TTC549 (cell line): Measurements from ENCODE around the gene EXOC6B.
A peak's percentile ranks its signal among the peaks of the same experiment; 100 is the strongest.
"Not testable (repeated sequence)": the region's sequence is repeated elsewhere in the genome, so short reads cannot be mapped to it uniquely, and the experiment has no call there.

Source experiments
- FAIRE-seq: peaks from 2 replicates; lab custom pipeline; 2012; peaks lifted over from hg19 to GRCh38; lab: Jason Lieb, UNC

Gene EXOC6B

DNA sequence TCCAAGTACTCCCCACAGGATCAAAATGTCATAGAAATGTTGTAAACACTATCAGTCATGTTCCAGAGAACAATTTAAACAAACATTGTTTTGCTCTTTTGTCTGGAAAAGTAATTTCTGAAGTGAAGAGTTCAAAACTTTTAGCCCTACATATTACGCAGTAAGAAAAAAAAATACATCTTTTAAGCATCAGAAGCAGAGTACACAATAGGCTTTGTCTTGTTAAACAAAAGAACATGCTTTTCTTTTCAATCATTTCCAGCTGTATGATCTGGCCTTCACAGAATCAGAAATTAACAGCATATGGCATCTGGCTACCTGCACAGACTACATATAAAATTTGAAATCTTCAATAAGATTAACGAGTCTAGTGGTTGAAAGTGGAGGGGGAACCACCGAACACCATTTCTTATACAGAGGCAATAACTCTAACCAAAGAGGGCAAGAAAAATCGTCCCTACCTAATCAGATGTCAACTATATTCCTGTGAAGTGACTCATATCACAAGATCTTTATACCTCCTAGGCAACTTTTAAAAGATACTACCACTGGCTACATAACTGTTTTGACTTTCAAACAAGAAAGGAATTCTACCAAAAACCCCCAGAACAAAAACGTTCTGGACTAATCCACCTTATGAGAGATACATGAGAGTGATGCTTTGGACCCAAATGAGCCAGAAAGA, 149.3 kb downstream of the EXOC6B start:
- no peak for FAIRE-seq

DNA sequence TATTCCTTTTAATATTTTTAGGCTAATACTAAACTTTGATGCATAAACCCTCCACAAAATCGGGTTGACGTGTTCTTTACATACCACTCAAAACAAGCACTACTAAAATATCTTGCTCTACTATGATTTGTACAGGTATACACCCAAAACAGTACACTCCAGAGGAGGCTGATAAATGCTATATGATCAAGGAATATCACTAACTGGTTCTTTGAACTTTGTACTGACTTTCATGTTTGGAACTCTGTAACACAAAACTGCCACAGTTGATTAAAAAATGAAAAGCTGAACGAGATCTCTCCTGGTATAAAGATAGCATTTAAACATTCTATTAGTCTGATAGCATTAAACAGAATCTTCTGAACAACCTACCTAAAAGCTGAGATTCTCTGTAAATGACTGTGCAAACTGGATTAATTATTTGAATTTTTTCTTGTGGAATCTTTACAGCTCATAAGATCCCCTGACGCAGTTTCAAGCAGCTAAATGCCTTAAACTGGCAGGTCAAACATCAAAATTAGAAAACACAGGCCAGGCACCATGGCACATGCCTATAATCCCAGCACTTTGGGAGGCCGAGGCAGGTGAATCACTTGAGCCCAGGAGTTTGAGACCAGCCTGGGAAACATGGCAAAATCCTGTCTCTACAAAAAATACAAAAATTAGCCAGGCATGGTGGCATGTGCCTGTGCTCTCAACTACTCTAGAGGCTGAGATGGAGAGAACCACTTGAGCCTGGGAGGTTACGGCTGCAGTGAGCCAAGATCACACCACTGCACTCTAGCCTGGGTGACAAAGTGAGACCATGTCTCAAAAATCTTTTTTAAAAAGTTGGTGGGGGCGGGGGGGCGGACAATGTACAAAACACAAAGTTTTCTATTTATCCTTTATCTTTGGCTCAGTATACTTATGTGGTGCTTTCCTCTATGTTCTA, 150.6 kb downstream of the EXOC6B start:
- FAIRE-seq: no peak

DNA sequence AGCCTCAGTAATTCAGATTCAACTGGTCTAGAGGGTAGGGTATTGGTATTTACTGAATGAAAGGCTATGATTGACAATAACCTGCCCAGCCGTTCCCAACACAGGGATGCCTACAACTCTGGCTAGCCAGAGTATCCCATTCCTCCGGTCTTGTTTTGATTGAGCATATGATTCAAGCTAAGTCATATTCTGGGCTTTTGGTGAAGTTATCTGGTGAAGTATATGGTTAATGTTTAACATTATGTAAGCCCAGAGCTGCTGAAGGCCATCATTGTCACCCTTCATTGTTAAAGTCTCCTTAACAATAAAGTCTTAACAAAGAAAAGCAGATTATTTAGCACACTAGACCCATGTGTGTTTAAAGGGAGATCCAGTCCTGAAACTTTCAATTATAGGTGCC, 152.6 kb downstream of the EXOC6B start:
- no peak for FAIRE-seq

GRCh38 chr2:72669121-72669520, 156.7 kb downstream of the EXOC6B start:
- FAIRE-seq: no peak

DNA sequence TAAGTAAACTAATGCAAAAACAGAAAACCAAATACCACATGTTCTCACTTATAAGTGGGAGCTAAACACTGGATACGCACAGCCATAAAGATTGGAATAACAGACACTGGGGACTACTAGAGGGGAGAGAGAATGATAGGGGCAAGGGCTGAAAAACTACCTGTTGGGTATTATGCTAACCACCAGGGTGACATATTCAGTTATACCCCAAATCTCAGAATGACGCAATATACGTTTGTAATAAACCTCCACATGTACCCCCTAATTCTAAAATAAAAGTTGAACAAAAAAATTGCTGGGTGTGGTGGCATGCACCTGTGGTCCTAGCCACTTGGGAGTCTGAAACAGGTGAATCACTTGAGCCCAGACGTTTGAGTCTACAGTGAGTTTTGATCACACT, 157.2 kb downstream of the EXOC6B start:
- no peak for FAIRE-seq

- FAIRE-seq: no peak
These were observed 160.4 kb downstream of the EXOC6B start for GRCh38 chr2:72665448-72665847.

DNA sequence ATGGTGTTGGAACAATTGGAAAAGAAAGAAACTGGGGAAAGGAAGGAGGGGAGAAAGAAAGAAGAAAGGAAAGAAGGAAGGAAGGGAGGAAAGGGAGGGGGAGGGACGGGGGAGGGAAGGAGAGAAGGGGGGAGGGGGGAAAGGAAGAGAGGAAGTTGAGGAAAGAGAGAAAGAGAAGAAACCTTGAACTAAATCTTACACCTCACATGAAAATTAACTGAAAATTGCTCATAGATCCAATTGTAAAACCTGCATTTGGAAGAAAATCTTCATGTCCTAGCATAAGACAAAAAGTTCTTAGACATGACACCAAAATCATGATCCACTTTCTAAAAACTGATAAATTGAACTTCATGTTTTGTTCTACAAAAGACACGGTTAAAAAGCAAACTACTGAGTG, 163.8 kb downstream of the EXOC6B start:
- no peak for FAIRE-seq

- no peak for FAIRE-seq
These were observed 176.0 kb downstream of the EXOC6B start for GRCh38 chr2:72649810-72650209.

DNA sequence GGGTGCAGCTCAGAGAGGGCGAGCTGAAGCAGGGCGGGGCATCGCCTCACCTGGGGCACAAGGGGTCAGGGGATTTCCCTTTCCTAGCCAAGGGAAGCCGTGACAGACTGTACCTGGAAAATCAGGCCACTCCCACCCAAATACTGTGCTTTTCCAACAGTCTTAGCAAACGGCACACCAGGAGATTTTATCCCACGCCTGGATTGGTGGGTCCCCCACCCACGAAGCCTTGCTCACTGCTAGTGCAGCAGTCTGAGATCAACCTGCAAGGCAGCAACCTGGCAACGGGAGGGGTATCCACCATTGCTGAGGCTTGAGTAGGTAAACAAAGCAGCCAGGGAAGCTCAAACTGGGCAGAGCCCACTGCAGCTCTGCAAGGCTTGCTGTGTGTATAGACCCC, 184.6 kb downstream of the EXOC6B start:
- not testable (repeated sequence) for FAIRE-seq

- no peak for FAIRE-seq
These were observed 187.1 kb downstream of the EXOC6B start for GRCh38 chr2:72638600-72639211.

- FAIRE-seq: no peak
These were observed 189.6 kb downstream of the EXOC6B start for GRCh38 chr2:72636210-72636609.

DNA sequence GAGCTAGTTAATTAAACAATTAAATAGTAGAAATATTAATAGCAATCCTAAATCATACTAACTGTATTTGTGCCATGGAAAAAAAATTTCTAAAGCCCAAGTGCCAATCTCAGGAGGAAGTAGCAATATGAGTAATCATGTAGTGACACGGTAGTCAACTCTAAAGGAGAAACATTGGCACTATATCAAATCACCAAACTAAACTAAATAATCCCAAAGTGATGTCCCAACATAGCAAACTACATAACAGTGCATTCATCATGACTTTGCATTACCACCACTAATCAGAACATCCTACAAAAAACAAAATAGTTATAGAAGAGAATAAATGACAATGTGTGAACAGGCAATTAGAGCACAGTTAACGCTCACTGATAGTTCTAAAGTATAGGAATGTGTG, 195.1 kb downstream of the EXOC6B start:
- FAIRE-seq: no peak

- no peak for FAIRE-seq
These were observed 196.8 kb downstream of the EXOC6B start for GRCh38 chr2:72629062-72629461.

GRCh38 chr2:72627083-72627482, 198.8 kb downstream of the EXOC6B start:
- no peak for FAIRE-seq

DNA sequence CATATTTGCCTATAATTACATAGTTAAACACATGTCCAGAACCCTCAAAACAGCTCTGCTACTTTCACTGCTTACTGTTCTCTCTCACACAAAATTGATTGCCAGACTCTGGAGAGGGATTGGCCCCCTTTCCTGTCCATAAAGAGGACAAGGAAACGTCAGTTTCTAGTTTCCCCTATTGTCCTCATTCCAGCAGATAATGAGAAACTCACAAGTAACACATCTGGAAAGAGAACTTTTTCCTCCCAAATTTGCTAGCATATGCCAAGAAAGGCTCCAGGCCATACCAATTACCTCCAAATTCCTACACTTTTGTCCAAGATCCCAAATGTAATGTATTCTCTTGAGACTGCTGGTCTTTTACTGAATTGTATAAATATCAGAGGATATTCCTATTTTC, 200.5 kb downstream of the EXOC6B start:
- FAIRE-seq: no peak

GRCh38 chr2:72623481-72623880, 202.4 kb downstream of the EXOC6B start:
- FAIRE-seq: no peak

DNA sequence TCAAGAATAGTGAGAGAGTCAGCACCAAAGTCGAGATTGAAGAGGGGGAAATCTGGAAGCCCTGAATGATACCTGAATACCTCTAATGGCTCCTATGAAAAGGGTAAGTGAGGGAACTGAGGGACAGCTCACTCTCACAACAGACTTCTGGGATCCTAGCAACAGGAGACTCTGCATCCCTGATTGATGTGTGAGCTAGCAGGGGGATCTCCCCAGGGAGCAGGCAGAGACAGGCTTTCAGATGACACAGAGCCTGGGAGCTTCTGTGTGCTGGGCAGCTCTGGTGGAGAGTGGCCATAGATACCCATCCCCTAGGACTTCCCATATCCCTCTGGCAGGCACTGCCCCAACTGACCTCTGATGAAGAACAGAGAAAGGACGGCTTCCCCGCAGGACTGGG, 206.2 kb downstream of the EXOC6B start:
- no peak for FAIRE-seq

- FAIRE-seq: no peak
These were observed 211.9 kb downstream of the EXOC6B start for GRCh38 chr2:72613931-72614330.

- FAIRE-seq: no peak
These were observed 213.1 kb downstream of the EXOC6B start for GRCh38 chr2:72612614-72613160.

DNA sequence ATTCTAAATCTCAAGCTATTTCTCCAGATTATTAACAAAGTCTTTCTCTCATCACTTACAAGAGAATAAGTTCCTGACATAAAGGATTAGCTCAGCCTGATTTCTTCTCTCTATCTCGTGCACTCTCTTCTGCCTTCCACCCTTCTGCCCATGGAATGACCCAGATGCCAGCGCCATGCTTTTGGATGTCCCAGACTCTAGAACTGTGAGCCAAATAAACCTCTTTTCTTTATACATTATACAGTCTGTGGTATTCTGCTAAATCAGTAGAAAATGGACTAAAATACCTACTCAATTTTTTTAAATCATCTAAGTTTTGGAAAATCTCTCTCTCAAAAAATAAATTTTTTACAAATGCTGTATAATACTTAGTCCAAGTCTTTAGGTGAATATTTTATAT, 218.6 kb downstream of the EXOC6B start:
- no peak for FAIRE-seq

- peak; percentile 98 for FAIRE-seq
These were observed 219.9 kb downstream of the EXOC6B start for GRCh38 chr2:72605836-72606442.

DNA sequence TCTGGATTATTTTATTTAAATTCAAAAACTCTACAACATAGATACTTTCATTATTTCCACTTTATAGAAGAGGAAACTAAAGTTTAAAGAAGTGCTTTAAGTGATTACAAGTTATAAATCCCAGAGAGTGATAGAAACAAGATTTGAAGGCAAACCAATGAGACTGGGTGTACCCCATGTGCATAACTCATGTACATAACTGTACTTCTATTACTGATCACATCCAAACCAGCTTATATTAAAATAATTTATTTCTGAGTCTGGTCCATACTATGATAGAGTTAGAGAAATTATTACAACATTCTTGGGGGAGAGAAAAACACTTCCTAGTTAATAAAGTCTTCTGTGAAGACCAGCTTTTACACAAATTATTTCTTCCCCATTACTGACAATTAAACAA, 221.4 kb downstream of the EXOC6B start:
- no peak for FAIRE-seq

- FAIRE-seq: no peak
These were observed 222.4 kb downstream of the EXOC6B start for GRCh38 chr2:72603481-72603880.
